Upper lobe of right lung (tissue), 1 donor: ENCODE results near the gene CFD. TPM values are rescaled to one million over a fixed set of nuclear protein-coding genes. Genes with fewer than 3 reads are reported as not detected.

ENCODE experiments used
- ATAC-seq: fragments of 200-7000 bp; cut with Tn5 transposase; one replicate; pipeline ENCODE4 v1.9.1; 2020; ENCODE audit warnings: mild to moderate bottlenecking, moderate library complexity
- DNase-seq: peaks from one replicate; pipeline ENCODE4 v3.0.0-alpha.2; 2020
- H3K27ac ChIP-seq: fragments of 200-600 bp; one replicate; pipeline ENCODE4 v1.8.0; 2022
- H3K27me3 ChIP-seq: fragments of 200-600 bp; one replicate; pipeline ENCODE4 v1.8.0; 2022; ENCODE audit warnings: mild to moderate bottlenecking
- H3K36me3 ChIP-seq: fragments of 200-600 bp; one replicate; pipeline ENCODE4 v1.8.0; 2022
- H3K4me1 ChIP-seq: fragments of 200-600 bp; one replicate; pipeline ENCODE4 v1.8.0; 2022
- H3K4me3 ChIP-seq: fragments of 200-600 bp; one replicate; pipeline ENCODE4 v1.8.0; 2022; ENCODE audit warnings: mild to moderate bottlenecking
- H3K9me3 ChIP-seq: fragments of 200-600 bp; one replicate; pipeline ENCODE4 v1.8.0; 2022
- CTCF ChIP-seq: fragments of 200-600 bp; IDR thresholded peaks from one replicate; pipeline ENCODE4 v1.8.0; 2022; ENCODE audit warnings: antibody characterized with exemption
- intact Hi-C: fragments of 100-400 bp; cut with DNase I; formaldehyde crosslinking; loops from one replicate; pipeline ENCODE4 v1.11.0; 2022
- long read RNA-seq: library from polyadenylated mRNA; unstranded; transcript quantifications from one replicate; pipeline ENCODE4 v2.0.0, GENCODE V29; 2021
- total RNA-seq: library from RNA; stranded (reverse); fragmentation: NEBNext Ultra II Directional; extraction: Animal tissue kit (Norgen Biotek cat#: 25700); gene quantifications from one replicate; pipeline ENCODE4 v1.2.1, GENCODE V29; 2021
- donor health status: DM: no; HTN: yes; CAD: no; lungs with severe emphysema.

The CFD gene
- total RNA-seq: 153 TPM
- long read RNA-seq, transcript CFD-201 (5 exons, 1,201 nt): major isoform, 146 of 168 reads
- long read RNA-seq, partial matches to known transcripts: 14 of 168 reads
- long read RNA-seq, other reads (novel, unspliced or antisense): 7 of 168 reads

GRCh38 chr19:858868-859843 is at the start of gene CFD:
Gene CFD (plus strand): TSS chr19:859664. CDS start chr19:859690, 26 bp downstream.
- ATAC-seq (peak; percentile 19), DNase-seq (peak; percentile 82)
- Histone ChIP-seq H3K27ac (peak within 1 kb of the TSS; percentile 72), H3K4me3 (peak within 1 kb of the TSS; percentile 55), H3K4me1 (peaks cover 14% of the 10 kb centered on the region), H3K27me3 (no peaks in the 10 kb centered on the region), H3K9me3 (no peaks in the 10 kb centered on the region), H3K36me3 (no peaks in the 10 kb centered on the region)
- intact Hi-C loops: loop anchor here (5.0 to 10.0 kb wide), 2 partner anchors 58 to 94 kb away; partner anchors contain the start of gene KISS1R
- no peak for TF ChIP-seq CTCF

GRCh38 chr19:810077-810855 is 49.2 kb upstream of the CFD start:
- DNase-seq: peak; percentile 54
- peaks cover 70% of the 10 kb centered on the region for H3K36me3 ChIP-seq
- ATAC-seq: no peak

GRCh38 chr19:810883-811489 is 48.5 kb upstream of the CFD start:
- H3K27ac ChIP-seq: no peak overlapping the region
- H3K36me3 ChIP-seq: peaks cover 62% of the 10 kb centered on the region
- intact Hi-C loops: no loop called here
- no peaks in the 10 kb centered on the region for H3K9me3 ChIP-seq
- no peak overlapping the region for H3K4me3 ChIP-seq
- DNase-seq (peak; percentile 59), ATAC-seq (no peak)
- TF ChIP-seq CTCF: no peak
- H3K27me3 ChIP-seq: no peaks in the 10 kb centered on the region
- H3K4me1 ChIP-seq: no peaks in the 10 kb centered on the region

More at GRCh38 chr19:810077-810855, 49.2 kb upstream of the CFD start:
- no peaks in the 10 kb centered on the region for H3K4me1 ChIP-seq
- intact Hi-C loops: no loop called here
- no peak for TF ChIP-seq CTCF
- H3K27me3 ChIP-seq: no peaks in the 10 kb centered on the region
- H3K4me3 ChIP-seq: no peak overlapping the region
- H3K27ac ChIP-seq: no peak overlapping the region
- no peaks in the 10 kb centered on the region for H3K9me3 ChIP-seq

- TF ChIP-seq CTCF: no peak
- H3K27ac ChIP-seq: no peak overlapping the region
- H3K9me3 ChIP-seq: no peaks in the 10 kb centered on the region
- H3K27me3 ChIP-seq: no peaks in the 10 kb centered on the region
- H3K4me1 ChIP-seq: no peaks in the 10 kb centered on the region
- H3K4me3 ChIP-seq: no peak overlapping the region
- intact Hi-C loops: no loop called here
- peak; percentile 37 for DNase-seq
- H3K36me3 ChIP-seq: peaks cover 56% of the 10 kb centered on the region
- no peak for ATAC-seq
Observed at GRCh38 chr19:811506-812048, 47.9 kb upstream of the CFD start.
